Glutamatergic neuron (in vitro differentiated cells): ENCODE measurements around the gene CNP. TPM values are rescaled to one million over a fixed set of nuclear protein-coding genes. Genes with fewer than 3 reads are reported as not detected.
"Not testable (repeated sequence)": the region's sequence is repeated elsewhere in the genome, so short reads cannot be mapped to it uniquely, and the experiment has no call there.

Source experiments
- DNase-seq: peaks from one replicate; pipeline ENCODE4 v3.0.0; 2022
- H3K27ac Mint-ChIP-seq: one replicate; pipeline ENCODE4 v1.8.0; 2020; ENCODE audit warnings: mild to moderate bottlenecking, mixed read lengths, inconsistent platforms; ENCODE audit not compliant: unreplicated experiment
- H3K27me3 Mint-ChIP-seq: one replicate; pipeline ENCODE4 v1.8.0; 2020; ENCODE audit warnings: mild to moderate bottlenecking, moderate library complexity, mixed read lengths, inconsistent platforms; ENCODE audit not compliant: unreplicated experiment
- H3K36me3 Mint-ChIP-seq: one replicate; pipeline ENCODE4 v1.8.0; 2020; ENCODE audit warnings: mild to moderate bottlenecking, mixed read lengths, inconsistent platforms; ENCODE audit not compliant: unreplicated experiment
- H3K4me1 Mint-ChIP-seq: one replicate; pipeline ENCODE4 v1.8.0; 2020; ENCODE audit warnings: mild to moderate bottlenecking, low read depth, mixed read lengths, inconsistent platforms; ENCODE audit not compliant: unreplicated experiment
- H3K4me3 Mint-ChIP-seq: one replicate; pipeline ENCODE4 v1.8.0; 2020; ENCODE audit warnings: mild to moderate bottlenecking, mixed read lengths, inconsistent platforms; ENCODE audit not compliant: unreplicated experiment
- H3K9me3 Mint-ChIP-seq: one replicate; pipeline ENCODE4 v1.8.0; 2020; ENCODE audit warnings: mild to moderate bottlenecking, moderate library complexity, mixed read lengths, inconsistent platforms; ENCODE audit not compliant: unreplicated experiment
- CTCF ChIP-seq: fragments of 200-600 bp; sonication (generic); IDR thresholded peaks from one replicate; pipeline ENCODE4 v1.5.0; 2021; ENCODE audit not compliant: partially characterized antibody, unreplicated experiment
- total RNA-seq: library from RNA; stranded (reverse); fragmentation: NEBNext Ultra II Directional; extraction: Animal tissue kit (Norgen Biotek cat#: 25700); gene quantifications from one replicate; pipeline ENCODE4 v1.2.1, GENCODE V29; 2021; ENCODE audit not compliant: unreplicated experiment

CNP gene
- total RNA-seq, 1 donor from 2014 or later: 51.5 TPM

GRCh38 chr17:42017866-42018200 is 51.2 kb downstream of the CNP start:
- Mint-ChIP-seq H3K27ac (peak overlapping the region; percentile 88), H3K4me3 (peak overlapping the region; percentile 95), H3K4me1 (peaks cover 24% of the 10 kb centered on the region), H3K36me3 (no peaks in the 10 kb centered on the region), H3K27me3 (peaks cover 7% of the 10 kb centered on the region), H3K9me3 (peaks cover 12% of the 10 kb centered on the region)
- no peak for TF ChIP-seq CTCF
- DNase-seq: no peak

GRCh38 chr17:42018339-42018738 is 51.7 kb downstream of the CNP start:
- Mint-ChIP-seq H3K27me3 (peaks cover 7% of the 10 kb centered on the region), H3K27ac (peak overlapping the region; percentile 88), H3K9me3 (peaks cover 12% of the 10 kb centered on the region), H3K4me3 (peak overlapping the region; percentile 95), H3K4me1 (peaks cover 21% of the 10 kb centered on the region), H3K36me3 (no peaks in the 10 kb centered on the region)
- TF ChIP-seq CTCF: no peak
- no peak for DNase-seq

GRCh38 chr17:42018988-42019387 is 52.4 kb downstream of the CNP start:
- H3K27ac Mint-ChIP-seq: peak overlapping the region; percentile 72
- peaks cover 7% of the 10 kb centered on the region for H3K27me3 Mint-ChIP-seq
- TF ChIP-seq CTCF: no peak
- H3K4me1 Mint-ChIP-seq: peaks cover 19% of the 10 kb centered on the region
- H3K9me3 Mint-ChIP-seq: peaks cover 12% of the 10 kb centered on the region
- DNase-seq: no peak
- no peaks in the 10 kb centered on the region for H3K36me3 Mint-ChIP-seq
- peak overlapping the region; percentile 95 for H3K4me3 Mint-ChIP-seq

- peaks cover 12% of the 10 kb centered on the region for H3K9me3 Mint-ChIP-seq
- peaks cover 19% of the 10 kb centered on the region for H3K4me1 Mint-ChIP-seq
- no peaks in the 10 kb centered on the region for H3K36me3 Mint-ChIP-seq
- peak; percentile 97 for DNase-seq
- H3K27me3 Mint-ChIP-seq: peaks cover 7% of the 10 kb centered on the region
- H3K27ac Mint-ChIP-seq: peak within 1 kb of the TSS; percentile 90
- H3K4me3 Mint-ChIP-seq: peak within 1 kb of the TSS; percentile 95
- peak; percentile 96 for TF ChIP-seq CTCF
Observed at GRCh38 chr17:42019509-42020404, 53.2 kb downstream of the CNP start, which contains the start of gene NKIRAS2. TSS of gene NKIRAS2 (plus strand) at chr17:42020090. CDS start at chr17:42021578, 1,488 bp downstream.

GRCh38 chr17:42020845-42021244 is 54.2 kb downstream of the CNP start:
- H3K4me1 Mint-ChIP-seq: peaks cover 19% of the 10 kb centered on the region
- peak overlapping the region; percentile 90 for H3K27ac Mint-ChIP-seq
- H3K27me3 Mint-ChIP-seq, H3K36me3 Mint-ChIP-seq, DNase-seq: not testable (repeated sequence)
- H3K9me3 Mint-ChIP-seq: peaks cover 12% of the 10 kb centered on the region
- H3K4me3 Mint-ChIP-seq: peak overlapping the region; percentile 94
